ENCODE results near the gene KRT6C. TPM values are rescaled to one million over a fixed set of nuclear protein-coding genes. Genes with fewer than 3 reads are reported as not detected.

Gene KRT6C
- total and polyA plus RNA-seq, 9 donors = 0.17 TPM; not detected in 8

- no peaks in the 10 kb centered on the region for H3K4me1 ChIP-seq (ENCODE audit: insufficient read depth)
- intact Hi-C loops (cut with DNase I) = no loop called here
These were observed 36.1 kb downstream of the KRT6C start for GRCh38 chr12:52437508-52437907.

GRCh38 chr12:52436828-52437474, 36.7 kb downstream of the KRT6C start:
- Histone ChIP-seq H3K36me3 (no peaks in the 10 kb centered on the region), H3K27ac (no peak overlapping the region), H3K9me3 (no peaks in the 10 kb centered on the region), H3K4me1 (ENCODE audit: insufficient read depth) (no peaks in the 10 kb centered on the region), H3K4me3 (no peak overlapping the region), H3K27me3 (no peaks in the 10 kb centered on the region)
- intact Hi-C loops (cut with DNase I) = no loop called here
- TF ChIP-seq, protein P1, sequence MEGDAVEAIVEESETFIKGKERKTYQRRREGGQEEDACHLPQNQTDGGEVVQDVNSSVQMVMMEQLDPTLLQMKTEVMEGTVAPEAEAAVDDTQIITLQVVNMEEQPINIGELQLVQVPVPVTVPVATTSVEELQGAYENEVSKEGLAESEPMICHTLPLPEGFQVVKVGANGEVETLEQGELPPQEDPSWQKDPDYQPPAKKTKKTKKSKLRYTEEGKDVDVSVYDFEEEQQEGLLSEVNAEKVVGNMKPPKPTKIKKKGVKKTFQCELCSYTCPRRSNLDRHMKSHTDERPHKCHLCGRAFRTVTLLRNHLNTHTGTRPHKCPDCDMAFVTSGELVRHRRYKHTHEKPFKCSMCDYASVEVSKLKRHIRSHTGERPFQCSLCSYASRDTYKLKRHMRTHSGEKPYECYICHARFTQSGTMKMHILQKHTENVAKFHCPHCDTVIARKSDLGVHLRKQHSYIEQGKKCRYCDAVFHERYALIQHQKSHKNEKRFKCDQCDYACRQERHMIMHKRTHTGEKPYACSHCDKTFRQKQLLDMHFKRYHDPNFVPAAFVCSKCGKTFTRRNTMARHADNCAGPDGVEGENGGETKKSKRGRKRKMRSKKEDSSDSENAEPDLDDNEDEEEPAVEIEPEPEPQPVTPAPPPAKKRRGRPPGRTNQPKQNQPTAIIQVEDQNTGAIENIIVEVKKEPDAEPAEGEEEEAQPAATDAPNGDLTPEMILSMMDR (IDR thresholded peaks at IDR 0.05) = no peak
- TF ChIP-seq EP300 (IDR thresholded peaks at IDR 0.05) (no peak), POLR2A (IDR thresholded peaks at IDR 0.05) (no peak)
- DNase-seq = no peak
- WGBS, 3 donors = 53 to 65% (median 62%) methylated on average over 9 of the region's 9 CpGs

More at GRCh38 chr12:52437508-52437907, 36.1 kb downstream of the KRT6C start:
- Histone ChIP-seq H3K9me3 (no peaks in the 10 kb centered on the region), H3K27ac (no peak overlapping the region), H3K36me3 (no peaks in the 10 kb centered on the region), H3K4me3 (no peak overlapping the region), H3K27me3 (no peaks in the 10 kb centered on the region)
- 53 to 76% (median 62%) methylated on average over 9 of the region's 9 CpGs for WGBS, 3 donors
- TF ChIP-seq, protein P1 (IDR thresholded peaks at IDR 0.05) = no peak
- no peak for TF ChIP-seq POLR2A (IDR thresholded peaks at IDR 0.05)
- no peak for TF ChIP-seq EP300 (IDR thresholded peaks at IDR 0.05)
- no peak for DNase-seq

DNA sequence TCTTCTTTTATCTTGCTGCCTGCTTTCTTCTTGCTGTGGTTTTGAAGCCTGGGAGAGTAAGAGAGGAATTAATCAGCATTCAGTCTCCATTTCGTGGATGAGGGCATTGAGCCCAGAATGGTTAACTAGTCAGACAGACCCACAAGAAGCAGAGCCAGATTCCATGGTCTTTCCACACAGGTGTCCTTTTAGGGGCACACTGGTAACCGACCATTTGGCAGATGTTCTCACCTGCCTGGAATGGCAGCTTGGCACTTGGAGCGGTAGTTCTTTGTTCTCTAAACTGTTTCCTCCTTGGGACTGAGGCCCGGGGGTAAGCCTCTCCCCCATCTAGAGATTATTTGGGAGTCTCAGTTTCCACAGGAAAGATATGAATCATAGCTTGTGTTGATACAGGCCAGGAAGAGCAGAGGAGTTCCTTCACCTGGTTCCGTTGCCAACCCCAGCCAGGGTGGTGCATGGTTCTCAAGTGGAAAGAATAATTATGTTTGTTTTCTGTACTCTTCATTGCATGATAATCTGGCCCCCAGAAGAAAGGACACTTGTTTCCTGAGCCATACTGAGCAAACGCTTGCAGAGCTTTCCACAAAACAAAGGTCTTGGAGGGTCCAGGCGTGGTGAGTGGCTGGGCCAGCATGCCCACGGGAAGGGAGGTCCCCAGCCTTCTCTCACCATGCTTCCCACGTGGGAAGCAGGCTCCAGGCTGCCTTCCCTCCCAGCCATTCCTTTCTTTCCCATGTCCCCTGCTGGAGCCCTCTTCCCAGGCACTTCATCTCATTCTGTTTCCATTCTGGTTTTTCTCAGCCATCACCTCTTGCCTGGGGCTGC, 37.4 kb downstream of the KRT6C start:
- 50 to 61% (median 56%) methylated on average over 9 of the region's 9 CpGs for WGBS, 3 donors
- no peak overlapping the region for H3K4me3 ChIP-seq
- H3K27me3 ChIP-seq = no peaks in the 10 kb centered on the region
- DNase-seq = no peak
- no peak overlapping the region for H3K27ac ChIP-seq
- intact Hi-C loops (cut with DNase I) = no loop called here
- H3K36me3 ChIP-seq = no peaks in the 10 kb centered on the region
- no peaks in the 10 kb centered on the region for H3K4me1 ChIP-seq (ENCODE audit: insufficient read depth)
- TF ChIP-seq POLR2A (IDR thresholded peaks at IDR 0.05) (no peak), EP300 (IDR thresholded peaks at IDR 0.05) (no peak)
- TF ChIP-seq, protein P1 (IDR thresholded peaks at IDR 0.05) = no peak
- no peaks in the 10 kb centered on the region for H3K9me3 ChIP-seq

- no peak overlapping the region for H3K27ac ChIP-seq
- DNase-seq = no peak
- intact Hi-C loops (cut with DNase I) = no loop called here
- no peak for TF ChIP-seq EP300 (IDR thresholded peaks at IDR 0.05)
- TF ChIP-seq, protein P1 (IDR thresholded peaks at IDR 0.05) = no peak
- no peak for TF ChIP-seq POLR2A (IDR thresholded peaks at IDR 0.05)
- H3K36me3 ChIP-seq = no peaks in the 10 kb centered on the region
- no peaks in the 10 kb centered on the region for H3K27me3 ChIP-seq
- H3K4me3 ChIP-seq = no peak overlapping the region
- H3K9me3 ChIP-seq = no peaks in the 10 kb centered on the region
- H3K4me1 ChIP-seq (ENCODE audit: insufficient read depth) = no peaks in the 10 kb centered on the region
- WGBS, 3 donors = 84 to 89% (median 86%) methylated on average over 6 of the region's 6 CpGs
These were observed 38.0 kb downstream of the KRT6C start for GRCh38 chr12:52435659-52435999.
